HCT116 (cell line): Measurements from ENCODE around the gene RFX8. TPM values are rescaled to one million over a fixed set of nuclear protein-coding genes. Genes with fewer than 3 reads are reported as not detected.

Source experiments
- total RNA-seq: library from RNA; stranded (reverse); gene quantifications from one replicate; pipeline ENCODE4 v1.2.1, GENCODE V29; 2021; ENCODE audit not compliant: unreplicated experiment

Gene RFX8
- total RNA-seq, 1 experiment from 2014 or later, result not detected

Other genes with a start within 250 kb of the RFX8 start
- gene CNOT11, start 222.2 kb downstream of the RFX8 start, total RNA-seq, result 57.8 TPM
- 40.2 TPM for gene RNF149, start 166.4 kb downstream of the RFX8 start, total RNA-seq
- gene CREG2, start 87.6 kb downstream of the RFX8 start, total RNA-seq, result 0.12 TPM
- 62.3 TPM for gene MAP4K4, start 222.6 kb upstream of the RFX8 start, total RNA-seq